Aortic smooth muscle cell (primary cell): ENCODE results near the gene KLK13. TPM values are rescaled to one million over a fixed set of nuclear protein-coding genes. Genes with fewer than 3 reads are reported as not detected.

Experiments used
- total RNA-seq: library from RNA; depleted of rRNA; stranded (reverse); fragments of >200 nt; gene quantifications from 2 replicates; pipeline ENCODE4 v1.2.3, GENCODE V29; 2014

The KLK13 gene
- not detected in 2 replicates for total RNA-seq

GRCh38 chr19:51064534-51065220, at the start of gene KLK13:
KLK13 (minus strand) TSS chr19:51065092; CDS start chr19:51065067, 25 bp downstream.

GRCh38 chr19:51108066-51108804, 43.3 kb upstream of the KLK13 start, which contains the start of gene CTU1:
CTU1 (minus strand) TSS chr19:51108409; CDS start chr19:51104569, 3,840 bp downstream.

GRCh38 chr19:51082611-51083010, 17.7 kb upstream of the KLK13 start, which contains the start of gene KLK14:
KLK14 (minus strand) TSS chr19:51082887; CDS start chr19:51082614, 273 bp downstream.

GRCh38 chr19:51034704-51035103, 30.2 kb downstream of the KLK13 start, which contains the start of gene KLK12:
KLK12 (minus strand) TSS chr19:51035002; CDS start chr19:51034621, 381 bp downstream.

GRCh38 chr19:51026554-51026831, 38.4 kb downstream of the KLK13 start, which contains the start of gene KLK11:
KLK11 (minus strand) TSS chr19:51026616; CDS start chr19:51025631, 985 bp downstream.

GRCh38 chr19:51019544-51019925, 45.4 kb downstream of the KLK13 start, which contains the start of gene KLK10:
KLK10 (minus strand) TSS chr19:51019709; CDS start chr19:51019130, 579 bp downstream.

Other genes starting within 250 kb of the KLK13 start
- gene KLK1, start 241.3 kb downstream of the KLK13 start, total RNA-seq: not detected in 2 replicates
- not detected in 2 replicates for gene KLK15, start 231.5 kb downstream of the KLK13 start, total RNA-seq
- not detected in 2 replicates for gene KLK3, start 210.2 kb downstream of the KLK13 start, total RNA-seq
- gene KLK2, start 191.7 kb downstream of the KLK13 start, total RNA-seq: not detected in 2 replicates
- gene KLK4, start 153.7 kb downstream of the KLK13 start, total RNA-seq: not detected in 2 replicates
- gene KLK5, start 112.1 kb downstream of the KLK13 start, total RNA-seq: not detected in 2 replicates
- gene KLK6, start 95.5 kb downstream of the KLK13 start, total RNA-seq: not detected in 2 replicates
- not detected in 2 replicates for gene KLK7, start 81.2 kb downstream of the KLK13 start, total RNA-seq
- gene KLK8, start 63.5 kb downstream of the KLK13 start, total RNA-seq: not detected in 2 replicates
- not detected in 2 replicates for gene KLK10, start 45.4 kb downstream of the KLK13 start, total RNA-seq
- not detected in 2 replicates for gene KLK11, start 38.5 kb downstream of the KLK13 start, total RNA-seq
- not detected in 2 replicates for gene KLK12, start 30.1 kb downstream of the KLK13 start, total RNA-seq
- gene KLK14, start 17.8 kb upstream of the KLK13 start, total RNA-seq: not detected in 2 replicates
- 3.4 and 3.5 TPM in 2 replicates for gene CTU1, start 43.3 kb upstream of the KLK13 start, total RNA-seq
- not detected in 2 replicates for gene SIGLEC9, start 59.8 kb upstream of the KLK13 start, total RNA-seq
- not detected in 2 replicates for gene SIGLEC7, start 77.2 kb upstream of the KLK13 start, total RNA-seq
- gene CD33, start 160.0 kb upstream of the KLK13 start, total RNA-seq: not detected in 2 replicates
- gene SIGLECL1, start 186.0 kb upstream of the KLK13 start, total RNA-seq: not detected in 2 replicates
- not detected in 2 replicates for gene IGLON5, start 246.6 kb upstream of the KLK13 start, total RNA-seq